NCI-H128 (cell line): ENCODE measurements around the gene ITPR3.

Experiments used
- DNase-seq: peaks from one replicate; lab custom pipeline; 2025; ENCODE audit not compliant: unreplicated experiment; lab: John Stamatoyannopoulos, UW

The ITPR3 gene

DNA sequence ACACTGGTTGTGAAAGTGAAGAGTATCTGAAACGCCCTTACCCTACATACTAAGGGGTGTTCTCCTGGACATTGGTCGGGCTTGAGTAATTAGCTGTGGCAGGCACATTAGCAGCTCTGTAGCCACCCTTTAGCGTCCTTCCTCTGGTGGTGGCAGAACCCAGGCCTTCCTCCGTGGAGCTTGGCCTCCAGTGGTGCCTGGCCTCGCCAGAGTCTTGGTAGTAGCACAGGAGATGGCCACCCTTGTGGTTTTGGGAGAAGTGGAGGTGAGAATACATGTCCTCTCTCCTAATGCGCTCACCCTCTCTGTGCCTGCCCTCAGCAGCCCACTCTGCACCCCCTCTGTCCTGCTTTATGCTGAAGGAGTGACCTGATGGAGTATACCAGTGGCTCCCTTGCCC lies 107.9 kb downstream of the ITPR3 start:
- no peak for DNase-seq

- DNase-seq, result no peak
These were observed 109.5 kb downstream of the ITPR3 start for GRCh38 chr6:33730611-33731010.

DNA sequence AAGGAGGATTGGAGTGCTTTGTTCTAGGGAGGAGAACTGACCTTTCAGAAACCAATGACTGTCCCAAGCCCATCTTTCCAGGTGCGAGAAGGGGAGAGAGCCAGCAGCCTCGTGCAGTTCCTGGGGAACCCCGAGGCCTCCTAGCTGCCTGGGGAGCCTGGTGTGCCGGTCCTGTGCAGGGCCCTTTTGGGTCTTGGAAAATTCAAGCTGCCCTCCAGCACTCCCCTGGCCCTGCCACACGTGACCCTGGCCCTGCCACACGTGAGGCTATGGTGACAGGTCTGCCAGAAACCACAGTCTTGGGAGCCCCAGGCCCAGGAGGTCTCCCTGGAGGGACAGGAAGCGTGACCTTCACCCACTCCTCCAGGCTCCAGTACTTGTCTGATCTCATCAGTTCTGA lies 109.9 kb downstream of the ITPR3 start:
- DNase-seq, result no peak

GRCh38 chr6:33731751-33732282 lies 110.7 kb downstream of the ITPR3 start:
- DNase-seq, result no peak

GRCh38 chr6:33732385-33732784 lies 111.3 kb downstream of the ITPR3 start:
- DNase-seq, result no peak

- no peak for DNase-seq
These were observed 111.9 kb downstream of the ITPR3 start for GRCh38 chr6:33732817-33733708.

DNA sequence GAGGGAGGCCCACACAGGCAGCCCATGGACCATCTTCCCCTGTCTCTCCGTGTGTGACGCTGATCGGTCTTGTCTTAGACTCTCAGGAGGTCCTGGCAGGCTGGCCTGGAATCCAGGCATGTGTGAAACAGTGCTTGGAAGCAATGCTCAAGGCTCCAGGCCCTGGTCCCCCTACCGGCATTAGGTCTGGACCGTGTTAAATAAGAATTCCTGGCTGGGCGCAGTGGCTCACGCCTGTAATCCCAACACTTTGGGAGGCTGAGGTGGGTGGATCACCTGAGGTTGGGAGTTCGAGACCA lies 112.5 kb downstream of the ITPR3 start:
- DNase-seq, result no peak

DNA sequence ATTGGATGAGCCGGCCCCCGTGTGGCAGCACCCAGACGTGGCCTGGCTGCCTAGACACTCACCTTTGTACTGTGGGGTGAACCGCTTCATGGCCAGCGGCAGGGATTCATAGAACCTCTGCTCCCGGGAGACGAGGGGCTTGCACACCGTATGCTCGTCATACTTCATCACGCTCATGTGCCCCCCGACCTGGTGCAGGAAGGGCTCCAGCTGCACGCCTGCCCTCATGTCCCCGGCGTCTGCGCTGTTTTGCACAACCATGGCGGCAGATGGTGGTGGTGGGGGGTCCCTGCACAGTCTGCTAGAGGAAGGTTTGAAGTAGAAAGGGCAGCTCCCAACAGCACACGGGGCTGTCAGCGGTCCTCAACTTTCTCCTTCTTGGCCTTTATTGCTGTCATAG lies 114.1 kb downstream of the ITPR3 start:
- no peak for DNase-seq

- DNase-seq, result no peak
These were observed 116.3 kb downstream of the ITPR3 start for GRCh38 chr6:33737267-33738026.

DNA sequence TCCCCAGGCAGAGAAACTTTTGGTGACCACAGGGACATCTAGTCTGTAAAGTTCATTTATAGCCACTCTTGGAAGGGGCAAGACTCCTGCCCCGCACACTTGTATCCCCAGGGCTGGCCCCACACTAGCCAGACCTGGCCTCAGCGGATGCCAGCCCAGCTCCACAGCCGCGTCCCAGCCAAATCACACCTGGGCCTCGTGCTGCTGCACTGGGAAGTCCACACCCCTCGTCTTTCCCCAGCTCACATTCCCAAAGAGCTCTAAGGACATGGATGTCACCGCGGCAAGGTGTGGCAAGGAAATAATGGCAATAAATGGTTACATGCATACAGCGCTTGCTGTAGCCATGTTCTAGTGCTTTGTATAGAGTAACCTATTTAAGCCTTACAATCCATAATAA lies 117.0 kb downstream of the ITPR3 start:
- no peak for DNase-seq

- no peak for DNase-seq
These were observed 117.8 kb downstream of the ITPR3 start for GRCh38 chr6:33738879-33739278.

DNA sequence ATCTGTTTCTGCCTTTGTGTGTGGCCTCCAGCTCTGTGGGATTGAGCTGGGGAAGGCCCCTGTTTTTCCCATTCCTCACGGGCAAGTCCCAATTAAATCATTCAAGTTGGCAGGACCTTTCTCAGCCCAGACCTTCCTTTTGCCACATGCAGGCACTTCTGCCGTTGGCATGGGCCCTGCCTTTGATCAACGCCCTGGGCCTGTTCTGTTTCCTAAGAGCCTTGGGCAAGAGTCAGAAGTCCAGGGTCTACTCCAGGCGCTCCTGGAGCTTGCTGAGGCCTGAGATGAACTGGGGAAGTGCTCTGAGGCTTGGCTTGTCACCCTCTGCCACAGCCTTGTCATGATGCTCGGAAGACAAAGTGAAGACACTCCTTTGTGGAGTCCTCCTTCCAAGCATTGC lies 118.4 kb downstream of the ITPR3 start:
- no peak for DNase-seq

DNA sequence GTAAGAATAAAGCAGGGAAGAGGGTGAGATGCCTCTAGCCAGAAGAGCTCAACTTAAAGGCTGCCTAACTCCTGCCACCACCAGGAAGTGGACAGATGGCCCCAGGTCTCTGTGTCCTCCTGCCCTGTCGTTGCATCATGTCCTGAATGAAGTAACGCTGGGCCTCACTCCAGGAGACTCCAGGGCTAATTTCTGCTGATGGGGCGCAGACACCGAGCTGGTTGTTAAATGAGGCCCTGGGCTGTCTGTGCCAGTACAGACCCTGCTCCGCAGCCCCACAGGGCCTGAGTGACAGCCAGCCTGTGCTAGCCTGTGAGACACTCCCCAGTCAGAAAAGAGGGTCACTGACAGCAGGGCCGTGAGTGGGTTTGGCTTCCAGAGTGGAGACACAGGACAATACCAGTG lies 119.1 kb downstream of the ITPR3 start:
- no peak for DNase-seq

- DNase-seq, result no peak
These were observed 119.7 kb downstream of the ITPR3 start for GRCh38 chr6:33740794-33741193.

GRCh38 chr6:33742092-33742491 lies 121.0 kb downstream of the ITPR3 start:
- no peak for DNase-seq

DNA sequence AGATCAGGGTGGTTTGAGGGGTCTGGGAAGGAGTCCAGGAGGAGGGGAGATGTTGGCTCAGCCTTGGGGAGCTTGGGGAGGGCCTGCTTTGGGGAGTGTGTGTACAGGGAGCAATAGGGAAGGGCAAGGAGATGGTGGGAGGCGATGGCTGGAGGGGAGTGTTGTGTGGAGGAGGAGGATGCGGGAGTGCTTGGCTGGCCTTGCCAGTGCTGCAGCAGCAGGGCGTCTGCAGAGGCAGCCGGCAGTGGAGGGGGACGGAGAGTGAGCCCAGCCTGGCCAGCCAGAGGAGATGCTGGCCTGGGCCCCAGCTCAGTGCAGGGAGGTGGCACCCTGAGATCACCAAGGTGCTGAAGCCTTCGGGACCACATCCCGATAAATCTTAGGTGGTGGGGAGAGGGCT lies 121.7 kb downstream of the ITPR3 start:
- no peak for DNase-seq

DNA sequence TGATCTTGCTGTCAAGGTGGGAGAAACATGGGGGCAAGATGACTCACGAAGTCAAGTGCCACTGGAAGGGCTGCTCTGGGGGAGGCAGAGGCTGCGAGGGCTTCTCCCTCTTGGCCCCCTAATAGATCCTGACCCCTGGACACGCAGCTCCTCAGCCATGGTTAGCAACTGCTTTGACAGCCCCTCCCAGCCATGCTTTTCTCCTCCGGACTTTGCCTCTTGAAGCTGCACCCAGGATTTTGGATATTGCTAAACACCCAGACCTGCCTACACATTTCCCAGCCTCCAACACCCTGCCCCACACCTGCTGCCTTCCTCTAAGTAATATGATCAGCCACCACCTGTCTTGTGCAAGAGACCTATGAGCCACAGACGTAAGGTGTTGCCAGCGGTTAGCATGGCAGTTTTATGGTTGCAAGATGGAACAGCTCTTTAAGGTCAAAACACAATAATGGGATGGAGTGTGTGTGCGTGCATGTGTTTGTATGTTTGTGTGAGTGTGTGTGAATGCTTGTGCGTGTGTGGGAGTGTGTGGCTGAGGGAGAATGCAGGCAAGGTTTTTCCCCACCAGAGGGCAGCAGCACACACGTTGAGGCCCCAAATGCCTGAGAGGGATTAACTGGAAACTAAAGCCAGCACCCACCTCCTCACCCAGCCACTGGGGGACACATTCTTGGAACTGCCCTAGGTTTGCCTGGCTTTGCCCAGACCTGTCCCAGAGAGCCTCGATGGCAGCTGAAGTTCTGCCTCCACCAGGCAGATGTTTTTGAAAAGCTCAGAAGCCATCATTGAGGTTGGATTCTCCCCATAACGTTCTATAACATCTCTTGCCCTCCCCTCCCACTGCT lies 123.1 kb downstream of the ITPR3 start:
- DNase-seq, result peak; percentile 58

GRCh38 chr6:33744895-33745546 lies 123.9 kb downstream of the ITPR3 start:
- DNase-seq, result no peak

- DNase-seq, result no peak
These were observed 124.4 kb downstream of the ITPR3 start for GRCh38 chr6:33745548-33745947.
